Activated CD8-positive, alpha-beta T cell treated with anti-CD3 and anti-CD28 coated beads, Interleukin-2, amount 10 ng/mL, durations not matched to agents 7 days and 5 days (primary cell): Measurements from ENCODE around the gene AKT3. TPM values are rescaled to one million over a fixed set of nuclear protein-coding genes. Genes with fewer than 3 reads are reported as not detected.
A peak's percentile ranks its signal among the peaks of the same experiment; 100 is the strongest.

Source experiments
- ATAC-seq: fragments of 150-1000 bp; cut with Tn5 transposase; one replicate; pipeline ENCODE4 v1.10.0; 2021; ENCODE audit warnings: moderate library complexity
- CTCF ChIA-PET: fragments of 350-600 bp; sonication (Branson Sonifier 250); formaldehyde crosslinking; loops from one replicate; lab custom pipeline; 2021; ENCODE audit warnings: antibody characterized with exemption; lab: Charles Lee
- POLR2A ChIA-PET: fragments of 350-600 bp; sonication (Branson Sonifier 250); formaldehyde crosslinking; loops from one replicate; lab custom pipeline; 2021; ENCODE audit warnings: antibody characterized with exemption; lab: Charles Lee
- DNase-seq: peaks from one replicate; pipeline ENCODE4 v3.0.0-alpha.2; 2020
- H3K27ac Mint-ChIP-seq: one replicate; pipeline ENCODE4 v1.8.0; 2021; ENCODE audit warnings: mild to moderate bottlenecking, mixed read lengths
- H3K27me3 Mint-ChIP-seq: one replicate; pipeline ENCODE4 v1.8.0; 2021; ENCODE audit warnings: low read depth, mixed read lengths
- H3K36me3 Mint-ChIP-seq: one replicate; pipeline ENCODE4 v1.8.0; 2021; ENCODE audit warnings: low read depth, mixed read lengths
- H3K4me1 Mint-ChIP-seq: one replicate; pipeline ENCODE4 v1.8.0; 2021; ENCODE audit warnings: low read depth, mixed read lengths
- H3K4me3 Mint-ChIP-seq: one replicate; pipeline ENCODE4 v1.8.0; 2021; ENCODE audit warnings: mild to moderate bottlenecking, mixed read lengths
- H3K9me3 Mint-ChIP-seq: one replicate; pipeline ENCODE4 v1.8.0; 2022; ENCODE audit warnings: mixed read lengths; ENCODE audit not compliant: insufficient read depth
- total RNA-seq, 2 experiments: library from RNA; stranded (reverse); gene quantifications; one replicate each; pipeline ENCODE4 v1.2.3, GENCODE V29; 2021

Gene AKT3
- total RNA-seq, 2 experiments from 2014 or later, result 23.9 to 25.2 TPM

- no peaks in the 10 kb centered on the region for H3K9me3 Mint-ChIP-seq
These were observed 350.3 kb downstream of the AKT3 start for GRCh38 chr1:243499711-243500110.

GRCh38 chr1:243499248-243499647 is 350.8 kb downstream of the AKT3 start:
- CTCF ChIA-PET, result no interaction called here
- H3K9me3 Mint-ChIP-seq, result no peaks in the 10 kb centered on the region
- H3K4me3 Mint-ChIP-seq, result no peak overlapping the region
- ATAC-seq (no peak), DNase-seq (peak; percentile 9)
- H3K4me1 Mint-ChIP-seq, result peaks cover 2% of the 10 kb centered on the region
- no peaks in the 10 kb centered on the region for H3K27me3 Mint-ChIP-seq
- peaks cover 6% of the 10 kb centered on the region for H3K36me3 Mint-ChIP-seq
- POLR2A ChIA-PET, result interaction anchor here (0.6 kb wide), 1 partner anchor 255 kb away, joined by 3 read pairs; no protein-coding TSS in a partner anchor
- no peak overlapping the region for H3K27ac Mint-ChIP-seq

More at GRCh38 chr1:243499711-243500110, 350.3 kb downstream of the AKT3 start:
- H3K4me1 Mint-ChIP-seq, result peaks cover 2% of the 10 kb centered on the region
- ChIA-PET CTCF (no interaction called here), POLR2A (interaction anchor here (0.6 kb wide), 1 partner anchor 256 kb away, joined by 3 read pairs; no protein-coding TSS in a partner anchor)
- H3K4me3 Mint-ChIP-seq, result no peak overlapping the region
- DNase-seq (peak; percentile 8), ATAC-seq (no peak)
- H3K27ac Mint-ChIP-seq, result no peak overlapping the region
- peaks cover 6% of the 10 kb centered on the region for H3K36me3 Mint-ChIP-seq
- H3K27me3 Mint-ChIP-seq, result no peaks in the 10 kb centered on the region

- no peak for ATAC-seq
- DNase-seq, result peak; percentile 12
- no peak overlapping the region for H3K4me3 Mint-ChIP-seq
- ChIA-PET CTCF (no interaction called here), POLR2A (no interaction called here)
- H3K27me3 Mint-ChIP-seq, result no peaks in the 10 kb centered on the region
- no peak overlapping the region for H3K27ac Mint-ChIP-seq
- H3K9me3 Mint-ChIP-seq, result no peaks in the 10 kb centered on the region
- H3K4me1 Mint-ChIP-seq, result peaks cover 2% of the 10 kb centered on the region
- peaks cover 4% of the 10 kb centered on the region for H3K36me3 Mint-ChIP-seq
These were observed 351.9 kb downstream of the AKT3 start for GRCh38 chr1:243497939-243498681.

- CTCF ChIA-PET, result no interaction called here
- H3K27ac Mint-ChIP-seq, result no peak overlapping the region
- H3K4me3 Mint-ChIP-seq, result no peak overlapping the region
- no peaks in the 10 kb centered on the region for H3K9me3 Mint-ChIP-seq
- H3K4me1 Mint-ChIP-seq, result peaks cover 2% of the 10 kb centered on the region
- ATAC-seq (no peak), DNase-seq (no peak)
- H3K27me3 Mint-ChIP-seq, result no peaks in the 10 kb centered on the region
- POLR2A ChIA-PET, result no interaction called here
- no peaks in the 10 kb centered on the region for H3K36me3 Mint-ChIP-seq
These were observed 353.2 kb downstream of the AKT3 start for GRCh38 chr1:243496806-243497205.

GRCh38 chr1:243496187-243496646 is 353.8 kb downstream of the AKT3 start:
- DNase-seq, result no peak

GRCh38 chr1:243495442-243496186 is 354.4 kb downstream of the AKT3 start:
- H3K27ac Mint-ChIP-seq, result no peak overlapping the region
- POLR2A ChIA-PET, result no interaction called here

More at GRCh38 chr1:243496187-243496646, 353.8 kb downstream of the AKT3 start:
- H3K4me3 Mint-ChIP-seq, result no peak overlapping the region
- H3K27me3 Mint-ChIP-seq, result no peaks in the 10 kb centered on the region
- CTCF ChIA-PET, result no interaction called here
- no peaks in the 10 kb centered on the region for H3K9me3 Mint-ChIP-seq
- no peak for ATAC-seq
- no peak overlapping the region for H3K27ac Mint-ChIP-seq
- H3K36me3 Mint-ChIP-seq, result no peaks in the 10 kb centered on the region
- POLR2A ChIA-PET, result no interaction called here
- H3K4me1 Mint-ChIP-seq, result peaks cover 2% of the 10 kb centered on the region

GRCh38 chr1:243494741-243495431 is 355.2 kb downstream of the AKT3 start:
- Mint-ChIP-seq H3K4me1 (peaks cover 2% of the 10 kb centered on the region), H3K27ac (no peak overlapping the region)
- no peak for DNase-seq

More at GRCh38 chr1:243495442-243496186, 354.4 kb downstream of the AKT3 start:
- Mint-ChIP-seq H3K4me3 (no peak overlapping the region), H3K9me3 (no peaks in the 10 kb centered on the region), H3K36me3 (no peaks in the 10 kb centered on the region), H3K4me1 (peaks cover 2% of the 10 kb centered on the region), H3K27me3 (no peaks in the 10 kb centered on the region)
- CTCF ChIA-PET, result no interaction called here
- DNase-seq, result no peak
- ATAC-seq, result no peak

GRCh38 chr1:243493156-243494129 is 356.6 kb downstream of the AKT3 start:
- Mint-ChIP-seq H3K4me1 (peaks cover 2% of the 10 kb centered on the region), H3K27ac (no peak overlapping the region), H3K36me3 (no peaks in the 10 kb centered on the region), H3K27me3 (no peaks in the 10 kb centered on the region), H3K9me3 (no peaks in the 10 kb centered on the region), H3K4me3 (no peak overlapping the region)
- ChIA-PET CTCF (interaction anchor here (0.9 kb wide), 1 partner anchor 219 kb away, joined by 3 read pairs; no protein-coding TSS in a partner anchor), POLR2A (no interaction called here)
- ATAC-seq (no peak), DNase-seq (peak; percentile 4)

More at GRCh38 chr1:243494741-243495431, 355.2 kb downstream of the AKT3 start:
- Mint-ChIP-seq H3K9me3 (no peaks in the 10 kb centered on the region), H3K36me3 (no peaks in the 10 kb centered on the region), H3K27me3 (no peaks in the 10 kb centered on the region), H3K4me3 (no peak overlapping the region)
- CTCF ChIA-PET, result interaction anchor here (0.9 kb wide), 1 partner anchor 218 kb away, joined by 3 read pairs; no protein-coding TSS in a partner anchor
- no peak for ATAC-seq
- POLR2A ChIA-PET, result no interaction called here

GRCh38 chr1:243490748-243491686 is 359.0 kb downstream of the AKT3 start:
- POLR2A ChIA-PET, result no interaction called here
- H3K4me1 Mint-ChIP-seq, result no peaks in the 10 kb centered on the region
- H3K27ac Mint-ChIP-seq, result no peak overlapping the region

More at GRCh38 chr1:243490748-243491686, 359.0 kb downstream of the AKT3 start:
- CTCF ChIA-PET, result no interaction called here
- DNase-seq (no peak), ATAC-seq (no peak)
- Mint-ChIP-seq H3K27me3 (no peaks in the 10 kb centered on the region), H3K4me3 (no peak overlapping the region), H3K36me3 (no peaks in the 10 kb centered on the region), H3K9me3 (no peaks in the 10 kb centered on the region)
